Endothelial cell of umbilical vein (primary cell): ENCODE data around the gene STYXL1. TPM values are rescaled to one million over a fixed set of nuclear protein-coding genes. Genes with fewer than 3 reads are reported as not detected.

Experiments
- BruUV-seq: library from RNA; stranded (reverse); fragments of 400-500 nt; replicated peaks from 2 replicates; lab custom pipeline; 2021; lab: Mats Ljungman, UMichigan
- CTCF ChIA-PET: fragments of 300-600, 350-600 bp; sonication (Branson Sonifier 250); formaldehyde crosslinking; loops from one replicate; lab custom pipeline; 2021; ENCODE audit warnings: antibody characterized with exemption, inconsistent platforms; lab: Charles Lee
- POLR2A ChIA-PET: fragments of 300-600, 350-600 bp; sonication (Branson Sonifier 250); formaldehyde crosslinking; loops from one replicate; lab custom pipeline; 2021; ENCODE audit warnings: antibody characterized with exemption, inconsistent platforms; lab: Charles Lee
- DNase-seq: peaks from one replicate; pipeline ENCODE4 v3.0.0-alpha.2; 2011; ENCODE audit warnings: low read depth, low spot score
- FAIRE-seq: peaks from 2 replicates; lab custom pipeline; 2011; peaks lifted over from hg19 to GRCh38; lab: Jason Lieb, UNC
- H2AFZ ChIP-seq: 2 replicates; pipeline ENCODE4 v1.6.0; 2012; ENCODE audit warnings: low read depth, low read length, control low read depth, inconsistent platforms
- H3K27ac ChIP-seq: 2 replicates; pipeline ENCODE4 v1.5.1; 2011; ENCODE audit warnings: low read depth, mild to moderate bottlenecking, control low read depth, low read length, moderate library complexity; ENCODE audit not compliant: insufficient read depth
- H3K27me3 ChIP-seq, 2 experiments: 2 replicates each; pipeline versions ENCODE4 v1.6.0 to v1.6.1; 2011; ENCODE audit warnings: low read length in 2 of 2, mixed read lengths in 1 of 2; ENCODE audit not compliant: control insufficient read depth in 2 of 2, insufficient read depth in 2 of 2
- H3K36me3 ChIP-seq, 2 experiments: 2 replicates in 1 of 2; 3 replicates in 1 of 2; pipeline ENCODE4 v1.5.1; 2011; ENCODE audit warnings: low read length in 2 of 2, mild to moderate bottlenecking in 1 of 2, moderate library complexity in 1 of 2; ENCODE audit not compliant: control insufficient read depth in 2 of 2, insufficient read depth in 2 of 2; ENCODE audit errors: extremely low read depth in 1 of 2
- H3K4me1 ChIP-seq: 3 replicates; pipeline ENCODE4 v1.5.1; 2011; ENCODE audit warnings: mild to moderate bottlenecking, low read length; ENCODE audit not compliant: control insufficient read depth, insufficient read depth; ENCODE audit errors: extremely low read depth
- H3K4me2 ChIP-seq: 2 replicates; pipeline ENCODE4 v1.6.1; 2011; ENCODE audit warnings: low read length, control low read depth, mixed read lengths; ENCODE audit not compliant: insufficient read depth
- H3K4me3 ChIP-seq, 3 experiments: fragments of 200-600 bp in 1 of 3; sonication (generic), shearing (Covaris generic) in 1 of 3; replicated peaks in 1 of 3; 2 replicates each; pipeline ENCODE4 v1.5.1; 2011 to 2016; ENCODE audit warnings: control low read depth in 3 of 3, low read length in 3 of 3, mild to moderate bottlenecking in 2 of 3, inconsistent platforms in 1 of 3, low read depth in 1 of 3, moderate library complexity in 1 of 3; ENCODE audit not compliant: insufficient read depth in 1 of 3
- H3K79me2 ChIP-seq: 2 replicates; pipeline ENCODE4 v1.6.0; 2012; ENCODE audit warnings: low read length, inconsistent platforms; ENCODE audit not compliant: control insufficient read depth, insufficient read depth
- H3K9ac ChIP-seq: replicated peaks from 2 replicates; pipeline ENCODE3; 2011; ENCODE audit warnings: low read length, control low read depth; ENCODE audit not compliant: insufficient read depth; ENCODE audit errors: extremely low read depth
- H3K9me1 ChIP-seq: replicated peaks from 3 replicates; pipeline ENCODE4 v1.6.0; 2011; ENCODE audit warnings: mild to moderate bottlenecking, low read length; ENCODE audit not compliant: control insufficient read depth, insufficient read depth; ENCODE audit errors: extremely low read depth
- H3K9me3 ChIP-seq: replicated peaks from 2 replicates; pipeline ENCODE4 v1.5.1; 2012; ENCODE audit warnings: low read length, inconsistent platforms; ENCODE audit not compliant: control insufficient read depth, insufficient read depth
- H4K20me1 ChIP-seq: replicated peaks from 2 replicates; pipeline ENCODE3; 2011; ENCODE audit warnings: mild to moderate bottlenecking, low read length; ENCODE audit not compliant: control insufficient read depth, insufficient read depth; ENCODE audit errors: extremely low read depth
- EZH2 ChIP-seq: IDR thresholded peaks from 2 replicates; pipeline ENCODE4 v1.6.1; 2012; ENCODE audit warnings: borderline replicate concordance, low read depth, mild to moderate bottlenecking, moderate library complexity, low read length, inconsistent platforms; ENCODE audit not compliant: severe bottlenecking
- MYC ChIP-seq: IDR thresholded peaks from one replicate; pipeline ENCODE4 v1.6.1; 2011; ENCODE audit warnings: mild to moderate bottlenecking, low read depth, low read length
- POLR2AphosphoS5 ChIP-seq: IDR thresholded peaks from 2 replicates; pipeline ENCODE4 v1.6.1; 2012; ENCODE audit warnings: low read depth, mild to moderate bottlenecking, control low read depth, low read length, moderate library complexity; ENCODE audit not compliant: insufficient read depth
- dilution Hi-C: fragments of 300-500 bp; cut with MboI; formaldehyde crosslinking; loops from one replicate; pipeline ENCODE4 v1.15.0; 2019; ENCODE audit warnings: low sequenced_read_pairs; ENCODE audit not compliant: extremely low pct_ligation_motif_present
- intact Hi-C: fragments of 100-400 bp; cut with micrococcal nuclease; formaldehyde crosslinking; loops from one replicate; pipeline ENCODE4 v1.10.0; 2022
- polyA plus RNA-seq, 4 experiments: library from polyadenylated mRNA; depleted of rRNA in 3 of 4; stranded (reverse) in 3 of 4; unstranded in 1 of 4; fragments of >200 nt; gene quantifications; 2 replicates each; pipeline versions ENCODE4 v1.2.1 to v1.2.3, GENCODE V29; 2011 to 2012; ENCODE audit warnings: missing spikeins in 1 of 4
- small RNA-seq: library from RNA; depleted of rRNA; stranded (forward); fragments of <200 nt; gene quantifications from one replicate; pipeline ENCODE3, GENCODE V24; 2012; ENCODE audit warnings: low replicate concordance, low read depth; ENCODE audit not compliant: insufficient read depth, insufficient read length
- total RNA-seq: library from RNA; stranded (reverse); gene quantifications from 2 replicates; pipeline ENCODE4 v1.2.3, GENCODE V29; 2021

STYXL1 gene
- total and polyA plus RNA-seq, 2 donors (not counting 3 experiments of a cell fraction or from before 2014, with no cell fraction given), result 23.0 to 67.6 TPM

GRCh38 chr7:75948179-75948578 is 99.6 kb downstream of the STYXL1 start:
- H3K9me1 ChIP-seq, result no peaks in the 10 kb centered on the region
- H4K20me1 ChIP-seq, result no peaks in the 10 kb centered on the region
- no peak overlapping the region for H3K4me2 ChIP-seq
- CTCF ChIA-PET, result interaction anchor here (0.8 to 1.5 kb wide), 3 partner anchors 10 to 72 kb away, joined by 3 to 5 read pairs (median 4); no protein-coding TSS in a partner anchor
- no peaks in the 10 kb centered on the region for H3K36me3 ChIP-seq
- no peak overlapping the region for H2AFZ ChIP-seq
- intact Hi-C loops (no loop called here), dilution Hi-C loops (no loop called here)
- peak; percentile 13 for DNase-seq
- H3K27me3 ChIP-seq, result no peaks in the 10 kb centered on the region
- H3K79me2 ChIP-seq, result no peaks in the 10 kb centered on the region
- no peak overlapping the region for H3K4me3 ChIP-seq
- no peak overlapping the region for H3K27ac ChIP-seq
- POLR2A ChIA-PET, result no interaction called here
- no TSS peak for BruUV-seq
- TF ChIP-seq MYC (no peak), POLR2AphosphoS5 (no peak), EZH2 (no peak)
- no peak overlapping the region for H3K9ac ChIP-seq
- no peak for FAIRE-seq
- peaks cover 3% of the 10 kb centered on the region for H3K4me1 ChIP-seq
- H3K9me3 ChIP-seq, result no peaks in the 10 kb centered on the region

Small RNAs within 50 kb of the gene (small RNA-seq; reads per million reads assigned to genes)
- gene RNU6-863P, result not detected

Other genes starting within 250 kb of the STYXL1 start
- not detected in 2 replicates for gene CCL24, start 234.2 kb downstream of the STYXL1 start, total RNA-seq
- not detected in 2 replicates for gene CCL24, start 234.2 kb downstream of the STYXL1 start, polyA plus RNA-seq
- gene RHBDD2, start 169.0 kb downstream of the STYXL1 start, total RNA-seq, result 36.7 and 44.6 TPM in 2 replicates
- 99.2 and 125 TPM in 2 replicates for gene RHBDD2, start 169.0 kb downstream of the STYXL1 start, polyA plus RNA-seq
- gene POR, start 132.8 kb downstream of the STYXL1 start, total RNA-seq, result 71.9 and 73.6 TPM in 2 replicates
- gene POR, start 132.8 kb downstream of the STYXL1 start, polyA plus RNA-seq, result 59.5 and 78.2 TPM in 2 replicates
- 38.6 and 47.3 TPM in 2 replicates for gene TMEM120A, start 53.4 kb downstream of the STYXL1 start, total RNA-seq
- 133 and 159 TPM in 2 replicates for gene TMEM120A, start 53.4 kb downstream of the STYXL1 start, polyA plus RNA-seq
- 168 and 175 TPM in 2 replicates for gene MDH2, start 106 bp upstream of the STYXL1 start, total RNA-seq
- gene MDH2, start 106 bp upstream of the STYXL1 start, polyA plus RNA-seq, result 121 and 123 TPM in 2 replicates
- 4.8 and 5.4 TPM in 2 replicates for gene SRRM3, start 153.9 kb upstream of the STYXL1 start, total RNA-seq
- 4.4 and 4.9 TPM in 2 replicates for gene SRRM3, start 153.9 kb upstream of the STYXL1 start, polyA plus RNA-seq